ENCODE results near the gene RNF186. TPM values are rescaled to one million over a fixed set of nuclear protein-coding genes. Genes with fewer than 3 reads are reported as not detected.

RNF186 gene
- total and polyA plus RNA-seq, 4 donors, result not detected

DNA sequence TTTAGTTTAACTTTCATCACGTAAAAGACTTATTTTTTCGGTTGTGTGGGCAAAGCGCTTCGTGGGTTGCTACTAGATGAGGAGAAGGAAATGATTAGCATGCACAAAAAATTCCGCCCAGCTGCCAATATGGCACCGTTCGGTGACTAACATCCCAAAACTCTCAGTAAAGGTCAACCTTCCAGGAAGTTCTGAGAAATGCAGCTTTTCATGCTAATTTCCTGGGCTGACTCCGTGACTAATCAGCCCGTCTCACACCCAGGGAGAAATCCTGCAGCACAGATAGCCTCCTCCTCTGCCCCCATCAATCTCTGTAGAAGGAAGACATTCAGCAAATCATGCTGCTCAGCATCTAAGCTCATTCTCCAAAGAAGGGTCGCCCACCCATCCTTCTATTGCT is 49.5 kb downstream of the RNF186 start:
- no peak for ATAC-seq (ENCODE audit: insufficient read depth, low FRiP score)

DNA sequence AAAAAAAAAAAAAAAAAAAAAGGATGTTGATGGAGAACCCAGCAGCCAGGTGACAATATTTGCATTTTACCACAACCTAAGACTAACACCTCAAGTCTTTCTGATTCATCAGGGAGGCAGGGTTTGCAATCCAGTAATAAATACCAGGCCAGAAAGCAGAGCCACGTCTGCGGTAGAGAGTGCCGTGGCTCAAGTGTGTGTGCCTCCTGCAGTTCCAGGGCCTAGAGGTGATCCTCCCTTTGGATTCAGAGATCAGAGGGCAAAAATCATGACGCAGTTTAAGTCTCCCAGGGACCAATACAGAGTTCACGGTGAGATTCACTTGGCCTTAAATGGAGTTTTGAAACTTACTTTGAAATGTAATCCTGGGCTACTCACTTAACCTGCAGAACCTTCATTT is 50.2 kb downstream of the RNF186 start:
- DNase-seq, result no peak
- Histone ChIP-seq H3K27me3 (ENCODE audit: control insufficient read depth in 3 of 3, insufficient read depth in 3 of 3, low read length in 2 of 3) (no peaks in the 10 kb centered on the region), H3K4me3 (no peak overlapping the region), H3K4me1 (ENCODE audit: control insufficient read depth in 5 of 5, insufficient read depth in 5 of 5, low read length in 5 of 5) (peaks cover 0 to 4% (median 0%) of the 10 kb centered on the region in 5 donors), H3K9me3 (ENCODE audit: control insufficient read depth in 4 of 4, insufficient read depth in 3 of 4, low read length in 3 of 4) (no peaks in the 10 kb centered on the region), H3K36me3 (ENCODE audit: control insufficient read depth in 4 of 4, insufficient read depth in 4 of 4, low read length in 4 of 4) (peaks cover 0 to 12% (median 1%) of the 10 kb centered on the region in 4 donors), H3K27ac (ENCODE audit: low read depth in 1 of 2, low read length in 1 of 2) (no peak overlapping the region), H3K9ac (ENCODE audit: insufficient read depth in 1 of 2, low read length in 2 of 2) (no peak overlapping the region)
- 89 to 93% methylated on average over 5 of the region's 5 CpGs for WGBS, 2 donors
- TF ChIP-seq, protein P1, sequence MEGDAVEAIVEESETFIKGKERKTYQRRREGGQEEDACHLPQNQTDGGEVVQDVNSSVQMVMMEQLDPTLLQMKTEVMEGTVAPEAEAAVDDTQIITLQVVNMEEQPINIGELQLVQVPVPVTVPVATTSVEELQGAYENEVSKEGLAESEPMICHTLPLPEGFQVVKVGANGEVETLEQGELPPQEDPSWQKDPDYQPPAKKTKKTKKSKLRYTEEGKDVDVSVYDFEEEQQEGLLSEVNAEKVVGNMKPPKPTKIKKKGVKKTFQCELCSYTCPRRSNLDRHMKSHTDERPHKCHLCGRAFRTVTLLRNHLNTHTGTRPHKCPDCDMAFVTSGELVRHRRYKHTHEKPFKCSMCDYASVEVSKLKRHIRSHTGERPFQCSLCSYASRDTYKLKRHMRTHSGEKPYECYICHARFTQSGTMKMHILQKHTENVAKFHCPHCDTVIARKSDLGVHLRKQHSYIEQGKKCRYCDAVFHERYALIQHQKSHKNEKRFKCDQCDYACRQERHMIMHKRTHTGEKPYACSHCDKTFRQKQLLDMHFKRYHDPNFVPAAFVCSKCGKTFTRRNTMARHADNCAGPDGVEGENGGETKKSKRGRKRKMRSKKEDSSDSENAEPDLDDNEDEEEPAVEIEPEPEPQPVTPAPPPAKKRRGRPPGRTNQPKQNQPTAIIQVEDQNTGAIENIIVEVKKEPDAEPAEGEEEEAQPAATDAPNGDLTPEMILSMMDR (IDR thresholded peaks at IDR 0.05; ENCODE audit: control extremely low read depth, extremely low read depth), result no peak
- ATAC-seq (ENCODE audit: insufficient read depth, low FRiP score), result no peak

More for the DNA sequence above, 49.5 kb downstream of the RNF186 start:
- 84% methylated on average over 10 of the region's 10 CpGs for WGBS, 2 donors
- no peaks in the 10 kb centered on the region for H3K9me3 ChIP-seq (ENCODE audit: control insufficient read depth in 4 of 4, insufficient read depth in 3 of 4, low read length in 3 of 4)
- H3K4me3 ChIP-seq, result no peak overlapping the region
- no peak for DNase-seq
- no peaks in the 10 kb centered on the region for H3K27me3 ChIP-seq (ENCODE audit: control insufficient read depth in 3 of 3, insufficient read depth in 3 of 3, low read length in 2 of 3)
- peaks cover 0 to 16% (median 1%) of the 10 kb centered on the region in 4 donors for H3K36me3 ChIP-seq (ENCODE audit: control insufficient read depth in 4 of 4, insufficient read depth in 4 of 4, low read length in 4 of 4)
- no peak overlapping the region for H3K9ac ChIP-seq (ENCODE audit: insufficient read depth in 1 of 2, low read length in 2 of 2)
- TF ChIP-seq, protein P1 (IDR thresholded peaks at IDR 0.05; ENCODE audit: control extremely low read depth, extremely low read depth), result no peak
- H3K4me1 ChIP-seq (ENCODE audit: control insufficient read depth in 5 of 5, insufficient read depth in 5 of 5, low read length in 5 of 5), result peaks cover 0 to 4% (median 0%) of the 10 kb centered on the region in 5 donors
- H3K27ac ChIP-seq (ENCODE audit: low read depth in 1 of 2, low read length in 1 of 2), result no peak overlapping the region

Other genes with a start within 250 kb of the RNF186 start
- gene NBL1, start 171.0 kb downstream of the RNF186 start, total RNA-seq, result 100 to 1,000 TPM; 107 to 133 TPM
- gene NBL1, start 171.0 kb downstream of the RNF186 start, polyA plus RNA-seq, result 100 to 1,000 TPM in 1 of 2 donors, 10 to 100 TPM in 1; 48.0 to 102 TPM
- gene HTR6, start 150.4 kb downstream of the RNF186 start, total RNA-seq, result not detected
- gene HTR6, start 150.4 kb downstream of the RNF186 start, polyA plus RNA-seq, result not detected
- gene TMCO4, start 15.4 kb downstream of the RNF186 start, total RNA-seq, result 10 to 100 TPM; 22.5 to 27.8 TPM
- gene TMCO4, start 15.4 kb downstream of the RNF186 start, polyA plus RNA-seq, result 10 to 100 TPM; 14.3 to 16.6 TPM
- gene OTUD3, start 67.1 kb upstream of the RNF186 start, total RNA-seq, result 1 to 10 TPM; 7.8 to 8.6 TPM
- gene OTUD3, start 67.1 kb upstream of the RNF186 start, polyA plus RNA-seq, result 1 to 10 TPM; 1.7 to 5.5 TPM
- gene PLA2G2E, start 108.3 kb upstream of the RNF186 start, total RNA-seq, result not detected
- not detected for gene PLA2G2E, start 108.3 kb upstream of the RNF186 start, polyA plus RNA-seq
- 10 to 100 TPM in 1 of 2 donors, 1 to 10 TPM in 1; 1.8 to 33.1 TPM for gene PLA2G2A, start 164.3 kb upstream of the RNF186 start, total RNA-seq
- gene PLA2G2A, start 164.3 kb upstream of the RNF186 start, polyA plus RNA-seq, result 100 to 1,000 TPM in 1 of 2 donors, 10 to 100 TPM in 1; 29.5 to 168 TPM